CD4-positive, alpha-beta T cell treated with Interleukin-1 beta for 1 hour (primary cell): ENCODE results near the gene INF2.
"Not testable (repeated sequence)": the region's sequence is repeated elsewhere in the genome, so short reads cannot be mapped to it uniquely, and the experiment has no call there.

Experiments
- DNase-seq, 2 donors: peaks; one replicate each; pipeline ENCODE4 v3.0.0-alpha.2; 2020 to 2022

Gene INF2

DNA sequence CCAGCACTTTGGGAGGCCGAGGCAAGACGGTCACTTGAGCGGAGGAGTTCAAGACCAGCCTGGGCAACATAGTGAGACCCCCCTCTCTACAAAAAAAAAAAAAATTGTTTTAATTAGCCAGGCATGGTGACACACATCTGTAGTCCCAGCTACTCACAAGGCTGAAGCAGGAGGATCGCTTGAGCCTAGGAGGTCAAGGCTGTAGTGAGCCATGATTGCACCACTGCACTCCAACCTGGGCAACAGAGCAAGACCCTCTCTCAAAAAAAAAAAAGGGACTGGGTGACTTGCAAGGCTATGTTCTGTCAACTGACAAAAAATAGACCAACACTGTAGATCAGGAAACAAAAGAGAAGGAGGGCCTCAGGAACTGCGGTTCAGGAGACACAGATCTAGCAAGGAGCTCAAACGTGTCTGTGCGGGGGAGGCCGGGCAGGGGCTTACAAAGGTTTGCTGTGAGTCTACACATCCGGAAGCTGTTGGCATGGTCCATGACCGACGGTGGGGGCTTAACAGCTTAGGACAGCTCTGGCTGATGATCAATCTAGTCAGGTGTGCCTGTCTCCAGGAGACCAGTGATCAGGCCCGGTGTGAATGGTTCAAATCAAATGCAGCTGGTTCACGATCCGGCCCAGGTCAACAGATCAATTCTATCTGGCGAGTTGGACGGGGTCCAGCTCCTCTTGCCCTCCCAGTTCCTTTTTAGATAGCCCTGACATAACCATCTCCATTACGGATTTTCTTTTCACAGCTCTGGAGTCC, 31.7 kb upstream of the INF2 start:
- peak in 1 of 2 donors; percentile 75 for DNase-seq

DNA sequence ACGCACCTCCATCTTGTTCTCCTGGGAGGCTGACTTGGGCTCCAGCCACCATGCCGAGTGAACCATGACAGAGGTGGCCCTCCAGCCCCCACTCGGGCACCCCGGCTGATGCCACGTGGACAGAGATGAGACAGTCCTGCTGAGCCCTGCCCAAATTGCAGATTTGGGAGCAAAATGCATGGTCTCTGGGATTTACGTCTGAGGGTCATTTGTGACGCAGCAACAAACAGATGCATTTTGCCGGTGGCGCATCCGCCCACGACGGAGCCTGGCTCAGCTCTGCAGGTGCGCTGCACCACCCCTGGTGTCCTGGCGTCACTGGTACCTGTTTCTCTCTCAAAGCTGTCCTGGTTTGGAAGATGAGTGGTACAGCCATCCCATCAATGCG, 31.1 kb upstream of the INF2 start:
- DNase-seq = peak in 1 of 2 donors; percentile 55

DNA sequence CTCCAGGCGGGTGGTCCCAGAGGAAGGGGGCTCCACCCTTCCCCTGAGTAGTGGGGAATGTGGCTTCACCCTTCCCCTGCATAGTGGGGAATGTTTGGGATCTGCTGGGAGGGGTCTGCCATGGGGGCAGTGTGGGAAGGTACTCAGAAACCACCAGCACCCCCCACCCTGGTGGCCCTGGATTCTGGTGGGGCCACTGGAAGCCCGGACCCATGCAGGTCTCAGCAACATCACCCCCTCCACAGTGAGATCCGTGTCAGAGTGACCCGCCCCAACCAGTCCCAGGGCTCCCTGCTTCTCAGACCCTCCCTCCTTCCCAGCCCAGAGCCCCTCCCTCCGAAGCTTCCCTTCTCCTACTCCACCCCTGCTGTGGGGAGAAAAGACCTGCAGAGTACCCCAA, 30.3 kb upstream of the INF2 start:
- no peak for DNase-seq

DNA sequence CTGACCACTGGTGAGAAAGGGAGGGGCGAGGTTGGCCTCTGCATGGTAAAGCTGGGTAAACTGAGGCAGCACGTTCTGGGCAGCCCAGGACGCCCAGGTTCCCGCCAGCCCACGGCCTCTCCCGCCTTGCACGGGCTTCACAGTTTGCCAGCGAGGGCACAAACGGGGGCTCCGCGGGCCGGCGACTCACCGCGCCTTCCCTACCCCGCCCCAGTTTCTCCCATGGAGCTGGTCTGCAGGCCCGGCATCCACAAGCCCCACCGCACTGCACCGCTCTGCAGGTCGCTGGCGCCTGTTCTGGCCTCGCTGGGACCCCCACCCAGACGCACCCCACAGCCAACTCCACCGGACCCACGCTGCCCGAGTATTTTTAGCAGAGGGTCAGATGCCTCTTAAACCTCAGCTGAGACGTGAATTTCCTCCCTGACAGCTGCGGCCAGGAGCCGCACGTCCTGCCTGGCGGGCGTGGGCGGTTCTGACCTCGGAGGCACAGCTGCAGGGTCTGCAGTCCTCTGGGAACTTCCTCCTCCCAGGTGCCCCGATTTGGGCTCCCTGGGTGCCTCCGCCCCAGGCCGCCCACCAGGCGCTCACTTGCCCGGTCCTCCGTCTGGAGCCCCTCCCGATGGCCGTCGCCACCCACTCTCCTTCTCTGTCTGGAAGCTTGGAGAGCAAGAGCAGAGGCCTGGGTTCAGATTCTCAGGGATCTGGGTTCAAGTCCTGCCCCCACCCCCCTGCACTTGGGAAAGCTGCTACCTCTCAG, 29.5 kb upstream of the INF2 start:
- DNase-seq = no peak

DNA sequence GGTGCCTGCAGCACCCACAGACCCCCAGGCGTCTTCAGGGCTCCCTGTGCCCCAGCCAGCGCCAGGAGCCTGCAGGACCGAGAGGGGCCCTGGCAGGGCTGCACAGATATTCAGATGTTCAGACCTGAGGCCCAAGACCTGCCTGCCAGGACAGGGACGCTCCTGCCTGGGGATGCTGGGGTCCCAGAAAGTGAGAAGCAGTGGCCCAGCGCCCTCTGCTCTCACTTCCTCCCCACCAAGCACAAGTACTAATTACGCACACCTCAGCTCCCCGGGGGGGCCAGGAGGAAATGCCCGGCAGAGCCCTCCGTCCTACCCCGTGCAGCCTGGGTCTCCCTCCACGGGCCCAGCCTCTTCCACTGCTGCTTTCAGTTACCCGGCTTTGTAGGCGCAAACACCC, 28.8 kb upstream of the INF2 start:
- peak in 1 of 2 donors; percentile 70 for DNase-seq

DNA sequence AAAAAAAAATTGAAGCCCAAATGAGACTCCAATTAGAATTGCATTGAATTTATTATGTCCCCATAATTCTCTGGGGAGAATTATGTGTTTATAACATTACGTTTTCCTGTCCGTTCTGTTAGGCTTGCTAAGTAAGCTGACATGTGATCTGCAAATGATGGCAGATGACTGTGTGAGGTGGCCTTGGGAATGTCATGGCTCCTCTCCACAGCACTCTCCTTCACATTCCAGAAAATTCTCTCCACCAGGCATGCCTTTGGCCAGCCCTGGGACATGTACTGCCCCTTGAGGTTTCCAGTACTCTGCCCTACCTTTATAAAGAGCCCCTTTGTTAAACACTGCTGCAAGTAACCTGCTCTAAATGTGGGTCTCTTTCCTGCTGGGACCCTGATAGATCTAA, 28.3 kb upstream of the INF2 start:
- DNase-seq = no peak

DNA sequence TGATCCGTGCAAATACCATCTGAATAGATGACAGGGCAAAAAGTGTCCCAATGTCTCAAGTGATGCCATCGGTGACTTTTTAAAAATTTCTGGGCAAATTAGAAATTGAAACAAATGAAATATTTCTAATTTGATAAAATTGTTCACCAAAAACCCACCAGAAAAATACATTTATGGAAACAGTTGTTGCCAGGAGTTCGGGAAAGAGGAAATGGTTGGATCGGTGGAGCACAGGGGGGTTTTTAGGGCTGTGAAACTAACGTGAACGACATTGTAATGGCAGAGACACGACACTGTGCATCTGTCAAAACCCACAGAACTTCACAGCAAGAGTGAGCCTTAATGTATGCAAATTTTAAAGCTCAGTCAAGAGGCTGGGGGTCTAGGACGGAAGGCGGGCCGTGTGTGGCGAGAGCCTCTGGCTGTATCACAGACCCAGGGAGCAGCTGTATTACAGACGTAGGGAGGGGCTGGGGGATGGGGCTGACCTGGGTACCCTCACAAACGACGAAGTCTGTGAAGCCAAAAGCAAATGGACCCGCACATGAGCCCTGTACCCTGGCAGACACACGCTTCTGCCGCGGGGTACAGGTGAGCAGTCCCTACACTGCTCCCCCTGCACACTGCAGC, 27.8 kb upstream of the INF2 start:
- peak in 1 of 2 donors; percentile 53 for DNase-seq

DNA sequence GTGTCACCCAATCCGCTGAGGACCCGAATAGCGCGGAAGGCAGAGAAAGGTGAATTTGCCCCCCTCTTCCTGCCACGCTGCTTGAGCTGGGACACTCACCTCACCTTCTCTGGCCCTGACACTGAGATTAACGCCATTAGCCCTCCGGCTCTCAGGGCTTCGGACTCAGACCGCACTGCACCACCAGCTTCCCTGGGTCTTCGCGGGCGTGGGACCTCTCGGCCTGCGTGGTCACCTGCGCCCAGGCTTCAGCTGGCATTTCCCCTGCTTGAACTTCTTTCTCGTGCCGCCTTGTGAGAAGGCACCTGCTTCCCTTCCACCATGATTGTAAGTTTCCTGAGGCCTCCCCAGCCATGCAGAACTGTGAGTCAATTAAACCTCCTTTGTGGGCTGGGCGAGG, 26.9 kb upstream of the INF2 start:
- not testable (repeated sequence) for DNase-seq

DNA sequence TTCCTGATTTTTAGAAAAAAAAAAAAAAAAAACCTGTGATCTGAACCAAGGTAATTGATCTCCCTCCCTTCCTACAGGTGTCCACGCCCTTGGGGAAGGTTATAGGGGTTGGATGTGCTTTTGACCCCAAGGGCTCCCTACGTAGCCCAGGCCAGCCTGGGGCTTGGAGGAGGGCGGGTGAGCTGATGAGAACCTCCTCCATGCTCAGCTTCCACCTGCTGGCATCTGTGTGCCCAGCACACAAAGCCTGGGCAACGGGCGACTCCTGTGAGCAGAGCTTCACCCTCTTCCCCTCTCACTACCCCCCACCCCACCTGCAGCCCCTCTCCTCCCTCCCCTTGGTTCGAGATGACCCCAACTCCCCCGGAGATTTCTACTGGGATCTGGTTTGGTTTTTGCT, 25.3 kb upstream of the INF2 start:
- DNase-seq = no peak

DNA sequence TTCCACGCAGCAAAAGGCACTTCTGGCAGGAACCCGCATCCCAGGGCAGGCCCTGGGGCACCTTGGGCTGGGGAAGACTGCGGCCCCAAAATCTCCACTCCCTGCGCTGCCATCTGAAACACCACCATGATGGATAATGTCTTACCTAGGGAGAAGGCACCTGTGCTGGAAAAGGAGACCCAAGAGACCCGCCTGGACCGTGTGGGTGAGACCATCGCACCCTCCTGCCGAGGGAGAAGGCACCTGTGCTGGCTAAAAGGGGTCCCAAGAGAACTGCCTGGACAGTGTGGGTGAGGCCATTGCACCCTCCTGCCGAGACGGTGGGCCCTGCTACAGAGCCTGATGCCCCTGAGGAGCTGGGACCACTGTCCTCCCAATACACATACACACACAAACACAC, 24.8 kb upstream of the INF2 start:
- DNase-seq = no peak

DNA sequence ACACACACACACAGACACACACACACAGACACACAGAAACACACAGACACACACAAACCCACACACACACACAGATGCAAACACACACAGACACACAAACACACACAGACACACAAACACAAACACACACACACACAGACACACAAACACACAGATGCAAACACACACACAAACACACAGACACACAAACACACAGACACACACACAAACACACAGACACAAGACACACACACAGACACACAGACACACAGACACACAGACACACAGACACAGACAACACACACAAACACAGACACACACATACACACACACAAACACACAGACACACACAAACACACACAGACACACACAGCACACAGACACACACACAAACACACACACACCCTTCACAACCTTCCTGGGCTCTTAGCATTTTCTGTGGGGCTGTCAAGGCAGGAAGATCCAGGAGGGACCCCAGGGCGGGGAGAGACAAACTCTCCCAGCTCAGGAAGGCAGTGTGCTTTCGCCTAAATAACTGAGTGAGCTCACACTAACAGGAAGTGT, 24.2 kb upstream of the INF2 start:
- DNase-seq = no peak

DNA sequence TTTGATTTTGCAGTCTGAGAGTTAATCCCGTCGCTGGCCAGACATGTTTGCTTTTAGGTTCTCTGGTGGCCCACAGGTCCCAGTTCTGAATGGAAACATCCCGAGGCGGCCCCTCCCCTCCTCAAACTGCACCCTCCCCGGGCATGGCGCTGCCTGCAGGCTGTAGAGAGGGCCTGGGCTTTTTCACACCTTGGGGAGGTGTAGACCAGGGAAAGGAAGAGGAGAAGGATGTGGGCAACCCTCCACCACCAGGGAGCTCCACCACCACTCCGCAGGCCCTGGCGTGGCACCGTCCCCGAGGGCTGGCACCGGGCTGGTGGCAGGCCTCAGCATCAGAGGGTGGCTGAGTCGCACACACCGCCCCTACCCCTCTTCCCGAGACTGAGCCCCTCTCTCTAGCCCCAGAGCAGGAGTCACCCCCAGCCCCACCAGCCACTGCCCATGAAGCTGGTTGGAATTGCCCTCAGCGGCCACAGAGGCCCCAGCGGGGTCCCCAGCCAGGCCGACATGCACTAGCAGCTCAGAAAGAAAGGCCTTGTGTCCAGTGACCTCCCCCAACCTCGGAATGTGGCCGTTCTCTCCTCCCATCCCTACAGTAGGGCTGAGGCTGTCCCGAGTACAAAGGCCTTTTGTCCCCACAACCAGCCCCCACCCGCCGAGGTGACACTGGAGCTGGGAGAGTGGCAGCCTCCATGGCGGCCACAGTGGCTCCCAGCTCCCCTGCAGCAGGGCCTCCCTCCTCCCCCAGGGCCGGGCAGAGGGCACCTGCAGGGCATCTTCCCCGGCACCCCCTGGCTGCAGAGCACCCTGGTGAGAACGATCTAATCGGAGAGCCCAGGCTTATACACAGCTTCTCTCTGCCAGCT, 23.5 kb upstream of the INF2 start:
- DNase-seq = peak; percentile 60 to 62

DNA sequence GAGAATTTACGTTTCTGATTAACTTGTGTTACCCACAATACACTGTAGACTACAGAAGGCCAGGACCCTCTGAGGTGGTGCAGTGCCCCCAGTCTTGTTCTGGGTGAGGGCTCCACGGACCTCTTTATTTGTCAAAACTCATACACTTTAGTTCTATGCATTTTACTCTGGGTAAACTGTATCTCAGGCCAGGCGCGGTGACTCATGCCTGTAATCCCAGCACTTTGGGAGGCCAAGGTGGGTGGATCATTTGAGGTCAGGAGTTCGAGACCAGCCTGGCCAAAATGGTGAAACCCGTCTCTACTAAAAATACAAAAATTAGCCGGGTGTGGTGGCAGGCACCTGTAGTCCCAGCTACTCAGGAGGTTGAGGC, 22.9 kb upstream of the INF2 start:
- DNase-seq = not testable (repeated sequence)

DNA sequence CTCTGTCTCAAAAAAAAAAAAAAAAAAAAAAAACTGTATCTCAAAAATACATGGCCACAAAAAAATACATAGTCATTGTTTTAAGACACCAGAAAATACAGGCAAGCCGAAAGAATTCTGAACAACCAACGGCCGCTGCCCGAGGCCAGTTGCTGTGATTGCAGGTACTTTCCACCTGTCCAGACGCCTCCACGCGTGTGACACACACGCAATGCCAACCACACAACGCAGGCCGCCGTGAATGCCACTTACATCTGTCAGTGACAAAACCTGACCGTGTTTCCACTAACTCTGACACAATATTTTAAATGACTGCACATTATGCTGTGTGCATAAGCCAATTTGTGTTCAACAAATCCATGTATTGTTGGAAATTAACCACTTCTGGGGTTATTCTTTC, 22.4 kb upstream of the INF2 start:
- no peak for DNase-seq

DNA sequence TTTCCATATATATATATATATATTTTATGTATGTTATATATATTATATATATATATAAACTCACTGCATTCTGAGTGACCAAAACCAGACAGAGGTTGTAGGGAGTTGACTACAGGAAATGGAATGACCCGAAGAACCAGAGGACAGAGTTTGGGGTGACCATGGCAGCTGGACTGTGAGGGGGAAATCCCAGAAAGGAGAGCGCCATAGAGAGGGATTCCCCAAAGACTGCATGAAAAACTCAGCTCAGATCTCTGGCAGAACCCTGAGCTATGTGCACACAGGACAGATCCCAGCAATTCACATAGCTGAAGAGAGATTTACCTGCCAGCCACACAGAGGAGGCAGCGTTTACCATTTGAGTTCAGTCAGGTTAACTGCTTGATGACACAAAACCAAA, 19.7 kb upstream of the INF2 start:
- no peak for DNase-seq

DNA sequence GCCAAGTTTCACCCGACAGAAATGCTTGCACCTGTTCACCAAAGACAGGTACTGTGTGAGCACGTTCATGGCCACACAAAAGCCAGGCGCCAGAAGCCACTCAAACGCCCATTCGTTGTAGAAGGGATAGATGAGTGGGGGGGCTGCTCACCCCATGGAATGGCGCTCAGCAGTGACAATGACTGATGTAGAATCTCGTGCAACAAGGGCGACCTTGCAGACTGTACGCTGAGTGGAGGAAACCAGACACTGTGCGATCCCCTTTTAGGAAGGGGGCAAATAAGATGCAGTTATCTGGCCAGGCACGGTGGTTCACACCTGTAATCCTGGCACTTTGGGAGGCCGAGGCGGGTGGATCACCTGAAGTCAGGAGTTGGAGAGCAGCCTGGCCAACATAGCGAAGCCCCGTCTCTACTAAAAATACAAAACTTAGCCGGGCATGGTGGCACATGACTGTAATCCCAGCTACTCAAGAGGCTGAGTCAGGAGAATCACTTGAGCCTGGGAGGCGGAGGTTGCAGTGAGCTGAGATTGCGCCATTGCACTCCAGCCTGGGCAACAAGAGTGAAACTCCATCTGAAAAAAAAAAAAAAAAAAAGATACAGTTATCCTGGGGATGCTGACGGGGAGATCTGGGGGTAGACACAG, 18.0 kb upstream of the INF2 start:
- DNase-seq = not testable (repeated sequence)

DNA sequence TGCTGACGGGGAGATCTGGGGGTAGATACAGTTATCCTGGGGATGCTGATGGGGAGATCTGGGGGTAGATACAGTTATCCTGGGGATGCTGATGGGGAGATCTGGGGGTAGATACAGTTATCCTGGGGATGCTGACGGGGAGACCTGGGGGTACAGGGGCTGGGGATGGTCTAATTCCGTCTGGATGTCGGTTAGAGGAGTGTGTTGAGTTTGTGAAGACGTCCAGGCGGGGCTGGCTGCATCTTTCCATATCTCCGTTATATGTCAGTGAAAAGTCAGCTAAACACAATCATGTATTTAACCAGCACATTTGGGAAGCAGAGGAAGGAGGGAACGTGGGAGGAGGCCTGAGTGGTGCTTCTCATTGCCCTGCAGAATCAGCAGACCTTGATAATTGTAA, 17.3 kb upstream of the INF2 start:
- DNase-seq = not testable (repeated sequence)

DNA sequence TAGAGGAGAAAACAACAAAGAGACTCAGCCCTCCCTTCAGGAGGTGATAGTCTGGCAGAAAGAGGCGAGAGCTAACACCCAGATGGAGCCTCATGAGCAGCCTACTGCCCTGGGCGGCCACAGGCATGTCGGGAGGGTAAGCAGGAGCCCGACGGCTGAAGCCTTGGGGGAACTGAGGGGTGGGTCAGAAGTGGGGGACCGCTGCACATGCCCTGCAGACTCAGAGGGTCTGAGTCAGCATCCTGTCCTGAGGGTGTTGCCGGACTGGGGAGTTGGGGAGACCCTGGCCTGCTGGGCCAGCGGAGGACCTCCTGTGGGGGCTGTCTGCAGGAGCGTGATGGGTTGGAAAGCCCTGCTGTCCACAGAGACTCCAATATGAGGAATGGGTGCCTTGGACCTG, 15.9 kb upstream of the INF2 start:
- no peak for DNase-seq

DNA sequence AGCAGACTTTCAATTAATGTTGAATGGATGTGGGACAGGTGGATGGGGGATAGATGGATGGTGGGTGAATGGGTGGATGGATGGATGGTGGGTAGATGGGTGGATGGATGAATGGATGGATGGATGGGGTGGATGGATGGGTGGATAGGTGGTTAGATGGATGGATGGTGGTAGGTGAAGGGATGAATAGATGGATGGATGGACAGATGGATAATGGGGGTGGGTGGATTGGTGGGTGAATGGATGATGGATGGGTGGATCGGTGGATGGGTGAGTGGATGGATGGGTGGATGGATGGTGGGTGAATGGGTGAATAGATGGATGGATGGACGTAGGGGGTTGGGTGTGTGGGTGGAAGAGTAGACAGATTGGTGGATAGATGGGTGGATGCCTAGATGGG, 14.0 kb upstream of the INF2 start:
- DNase-seq = no peak

DNA sequence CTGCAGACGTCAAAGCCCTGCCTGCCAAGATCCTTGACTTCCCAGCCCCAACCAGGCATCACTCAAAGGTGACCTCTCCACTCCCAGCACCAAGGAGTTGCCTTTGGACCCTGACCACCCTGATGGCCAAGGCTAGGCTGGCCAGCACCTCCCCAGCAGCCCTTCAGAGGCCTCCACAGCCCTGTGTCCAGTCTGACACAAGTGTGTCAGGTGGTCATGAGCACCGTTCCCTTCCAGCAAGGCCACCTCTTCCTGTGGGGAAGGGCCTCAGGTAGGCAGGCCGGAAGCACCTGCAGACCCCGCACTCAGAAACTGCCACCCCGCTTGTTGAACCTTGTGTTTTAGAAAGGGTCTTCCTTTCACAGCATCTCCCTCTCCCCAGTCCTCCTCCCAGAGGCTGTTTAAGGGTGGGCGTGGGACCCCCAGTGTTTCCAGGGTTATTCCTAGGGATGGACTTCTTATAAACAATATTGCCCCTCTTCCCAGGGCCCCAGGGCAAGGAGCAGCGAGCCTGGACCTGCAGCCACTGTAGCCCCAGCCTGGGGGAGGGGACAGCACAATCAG, 13.2 kb upstream of the INF2 start:
- DNase-seq = no peak

DNA sequence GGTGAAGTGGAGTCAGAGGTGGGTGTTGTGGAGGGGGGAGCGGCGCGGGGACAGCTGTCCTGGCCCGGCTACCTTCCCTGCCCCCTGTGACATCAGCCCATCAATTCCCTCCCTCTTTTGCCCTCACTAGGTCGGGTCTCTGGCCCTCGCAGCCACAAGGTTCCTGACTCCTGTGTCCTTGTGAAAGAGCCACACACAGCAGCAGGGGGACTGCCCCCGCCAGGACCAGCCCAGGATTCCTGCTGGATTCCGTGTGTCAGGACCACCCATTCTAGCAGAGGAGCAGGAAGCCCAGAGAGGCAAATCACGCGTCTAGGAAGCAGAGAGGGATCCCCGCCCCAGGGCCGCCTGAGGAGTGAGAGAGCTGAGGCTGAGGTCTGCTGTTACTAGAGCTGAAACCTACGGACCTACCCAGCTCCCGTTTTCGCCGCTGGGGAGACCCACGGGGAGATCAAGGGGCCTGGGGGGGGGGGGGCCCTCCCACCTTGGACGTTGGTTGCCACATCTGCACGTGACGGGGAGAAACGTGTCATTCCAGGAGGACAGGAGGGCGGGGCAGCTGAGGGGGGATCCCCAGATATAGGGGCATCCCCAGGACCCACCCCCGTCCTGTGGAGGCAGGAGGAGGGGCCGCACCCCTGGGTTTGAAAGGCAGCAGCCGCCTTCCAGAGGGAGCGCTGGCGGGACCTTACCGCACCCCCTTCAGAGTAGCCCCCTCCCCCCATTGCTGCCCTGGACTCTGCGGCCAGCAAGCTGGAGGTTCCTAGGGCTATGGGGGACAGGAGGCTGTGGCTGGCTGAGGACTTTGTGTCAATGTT, 12.5 kb upstream of the INF2 start:
- peak in 1 of 2 donors; percentile 39 for DNase-seq
